Adrenal gland (tissue), 12 donors: Measurements from ENCODE around the gene GLI2. TPM values are rescaled to one million over a fixed set of nuclear protein-coding genes. Genes with fewer than 3 reads are reported as not detected.

Experiments used
- DNase-seq, 7 donors: peaks; one replicate each; pipeline ENCODE4 v3.0.0-alpha.2; 2019 to 2020
- H3K27ac ChIP-seq, 5 donors: fragments of 200-600 bp; sonication (generic) in 4 of 5; 1 replicate in 3 of 5; 2 replicates in 2 of 5; pipeline versions ENCODE4 v1.5.1 to v1.8.0; 2016 to 2020; ENCODE audit warnings: mild to moderate bottlenecking in 1 of 5
- H3K27me3 ChIP-seq: fragments of 200-600 bp; 2 replicates; pipeline ENCODE4 v1.8.0; 2021
- H3K36me3 ChIP-seq, 2 donors: fragments of 200-600 bp; replicated peaks in 1 of 2; 1 replicate in 1 of 2; 2 replicates in 1 of 2; pipeline versions ENCODE4 v1.5.1 to v1.8.0; 2018 to 2022
- H3K4me1 ChIP-seq, 2 donors: fragments of 200-600 bp; replicated peaks in 1 of 2; 1 replicate in 1 of 2; 2 replicates in 1 of 2; pipeline versions ENCODE4 v1.5.1 to v1.8.0; 2018 to 2021
- H3K4me3 ChIP-seq, 4 donors: fragments of 200-600 bp; sonication (generic) in 3 of 4; one replicate each; pipeline ENCODE4 v1.5.1; 2016 to 2018
- H3K9me3 ChIP-seq, 3 donors: fragments of 200-600 bp; sonication (generic) in 1 of 3; replicated peaks in 1 of 3; 1 replicate in 2 of 3; 2 replicates in 1 of 3; pipeline versions ENCODE4 v1.5.1 to v1.8.0; 2016 to 2021
- POLR2A ChIP-seq, 2 donors: fragments of 450-650 bp; IDR thresholded peaks; one replicate each; pipeline ENCODE4 v1.6.1; 2017; ENCODE audit warnings: antibody characterized with exemption in 2 of 2, mild to moderate bottlenecking in 2 of 2, moderate library complexity in 1 of 2
- WGBS, 4 donors: extraction: QIAGEN DNeasy Blood & Tissue Kit in 2 of 4; methylation state at CpG; one replicate each; pipeline versions ENCODE4 v1.1.5 to v1.1.7; 2013 to 2017; 5-methylcytosine and 5-hydroxymethylcytosine counted together
- intact Hi-C, 2 donors: fragments of 100-400 bp; cut with DNase I; formaldehyde crosslinking; loops; one replicate each; pipeline versions ENCODE4 v1.14.1 to v1.15.0; 2022 to 2023
- polyA plus RNA-seq, 3 donors: library from polyadenylated mRNA; stranded (reverse); fragments of 200-250 nt in 2 of 3; fragments of 350-450 nt in 1 of 3; fragmentation: Illumina TruSeq in 1 of 3; extraction: RNeasy Lipid Tissue Mini Kit (QIAGEN cat#74804) in 1 of 3; gene quantifications; one replicate each; pipeline ENCODE4 v1.2.3, GENCODE V29; 2013 to 2014
- total RNA-seq, 9 donors: library from RNA; depleted of rRNA in 4 of 9; stranded (reverse); fragments of >200 nt in 4 of 9; fragments of 120-200 nt in 1 of 9; fragmentation: NEBNext Ultra II Directional in 1 of 9; extraction: Animal tissue kit (Norgen Biotek cat#: 25700) in 1 of 9; gene quantifications; one replicate each; pipeline versions ENCODE4 v1.1.0 to v1.2.4, GENCODE V29; 2013 to 2023
- TF ChIP-seq, protein P1 (sequence below), 6 experiments: fragments of 450-650 bp in 4 of 6; fragments of 200-600 bp in 2 of 6; sonication (generic) in 1 of 6; IDR thresholded peaks; 1 replicate in 5 of 6; 2 replicates in 1 of 6; pipeline versions ENCODE4 v1.5.1 to v1.8.0; 2016 to 2021; ENCODE audit warnings: antibody characterized with exemption in 6 of 6, mild to moderate bottlenecking in 2 of 6, moderate library complexity in 1 of 6
- donor health status: healthy with polysubstance abuse.
- donor health status: Bipolar disorder and iron deficiency.
- donor health status: DM: yes; HTN: yes; CAD: no.
- donor health status: DM: no; HTN: no; CAD: no.
- donor health status: DM: no; HTN: no; CAD: no.
- donor health status: DM: yes; HTN: yes; CAD: no.

GLI2 gene
- total and polyA plus RNA-seq, 12 donors, result 0.51 to 4.5 (median 2.5) TPM

- no peaks in the 10 kb centered on the region for H3K27me3 ChIP-seq
- H3K4me3 ChIP-seq, result no peak overlapping the region
- intact Hi-C loops, result no loop called here
- peak in 6 of 7 donors; percentile 16 to 38 (median 29) for DNase-seq
- no peaks in the 10 kb centered on the region for H3K36me3 ChIP-seq
- H3K4me1 ChIP-seq, result peaks cover 0 to 14% of the 10 kb centered on the region in 2 donors
- 39 to 59% (median 50%) methylated on average over 5 to 16 of the region's 16 CpGs for WGBS, 4 donors
- TF ChIP-seq, protein P1, sequence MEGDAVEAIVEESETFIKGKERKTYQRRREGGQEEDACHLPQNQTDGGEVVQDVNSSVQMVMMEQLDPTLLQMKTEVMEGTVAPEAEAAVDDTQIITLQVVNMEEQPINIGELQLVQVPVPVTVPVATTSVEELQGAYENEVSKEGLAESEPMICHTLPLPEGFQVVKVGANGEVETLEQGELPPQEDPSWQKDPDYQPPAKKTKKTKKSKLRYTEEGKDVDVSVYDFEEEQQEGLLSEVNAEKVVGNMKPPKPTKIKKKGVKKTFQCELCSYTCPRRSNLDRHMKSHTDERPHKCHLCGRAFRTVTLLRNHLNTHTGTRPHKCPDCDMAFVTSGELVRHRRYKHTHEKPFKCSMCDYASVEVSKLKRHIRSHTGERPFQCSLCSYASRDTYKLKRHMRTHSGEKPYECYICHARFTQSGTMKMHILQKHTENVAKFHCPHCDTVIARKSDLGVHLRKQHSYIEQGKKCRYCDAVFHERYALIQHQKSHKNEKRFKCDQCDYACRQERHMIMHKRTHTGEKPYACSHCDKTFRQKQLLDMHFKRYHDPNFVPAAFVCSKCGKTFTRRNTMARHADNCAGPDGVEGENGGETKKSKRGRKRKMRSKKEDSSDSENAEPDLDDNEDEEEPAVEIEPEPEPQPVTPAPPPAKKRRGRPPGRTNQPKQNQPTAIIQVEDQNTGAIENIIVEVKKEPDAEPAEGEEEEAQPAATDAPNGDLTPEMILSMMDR (IDR thresholded peaks at IDR 0.05), result no peak
- no peak for TF ChIP-seq POLR2A (IDR thresholded peaks at IDR 0.05)
- H3K27ac ChIP-seq, result peak overlapping the region in 4 of 5 donors; percentile 7 to 86 (median 41)
- H3K9me3 ChIP-seq, result no peaks in the 10 kb centered on the region
Measured at GRCh38 chr2:120758181-120759144, 22.8 kb downstream of the GLI2 start.

DNA sequence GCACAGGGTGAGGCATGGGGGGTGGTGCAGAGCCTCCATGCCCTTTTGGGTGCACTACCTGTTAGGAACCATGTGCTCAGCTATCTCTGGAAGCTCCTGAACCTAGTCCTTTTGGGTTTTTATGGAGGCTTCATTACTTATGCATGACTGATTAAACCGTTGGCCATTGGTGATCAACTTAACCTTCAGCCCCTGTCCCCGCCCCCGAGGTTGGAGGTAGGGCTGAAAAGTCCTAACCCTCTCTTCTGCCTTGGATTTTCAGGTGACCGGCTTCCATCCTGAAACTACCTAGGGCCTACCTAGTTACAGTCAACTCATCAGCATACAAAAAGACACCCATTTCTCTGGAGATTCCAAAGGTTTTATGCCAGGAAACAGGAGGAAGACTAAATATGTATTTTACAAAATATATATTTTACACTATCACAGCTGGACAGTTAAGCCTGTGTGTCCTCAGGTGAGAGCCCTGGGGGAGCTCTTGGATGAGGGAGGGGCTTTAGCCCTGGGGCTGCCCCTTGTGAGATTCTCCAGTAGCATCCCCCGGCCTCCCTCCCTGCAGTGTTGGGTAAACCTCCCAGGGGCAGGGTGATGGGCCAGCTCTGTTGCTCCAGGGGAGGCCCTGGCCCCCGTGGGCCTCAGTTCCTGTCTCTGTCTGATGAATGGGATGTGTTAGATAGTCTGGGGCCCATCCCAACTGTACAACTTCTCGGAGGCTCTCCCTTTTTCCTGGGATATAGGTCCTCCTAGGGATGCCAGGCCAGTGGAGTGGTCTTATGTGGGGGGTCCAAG is 24.1 kb downstream of the GLI2 start:
- Histone ChIP-seq H3K27me3 (no peaks in the 10 kb centered on the region), H3K36me3 (no peaks in the 10 kb centered on the region), H3K27ac (peak overlapping the region in 2 of 5 donors; percentile 16 to 86), H3K4me3 (no peak overlapping the region), H3K9me3 (no peaks in the 10 kb centered on the region), H3K4me1 (peaks cover 0 to 26% of the 10 kb centered on the region in 2 donors)
- 82 to 87% (median 84%) methylated on average over 6 to 7 of the region's 7 CpGs for WGBS, 4 donors
- peak in 1 of 7 donors; percentile 2 for DNase-seq
- intact Hi-C loops, result no loop called here
- no peak for TF ChIP-seq POLR2A (IDR thresholded peaks at IDR 0.05)
- TF ChIP-seq, protein P1 (IDR thresholded peaks at IDR 0.05), result no peak

DNA sequence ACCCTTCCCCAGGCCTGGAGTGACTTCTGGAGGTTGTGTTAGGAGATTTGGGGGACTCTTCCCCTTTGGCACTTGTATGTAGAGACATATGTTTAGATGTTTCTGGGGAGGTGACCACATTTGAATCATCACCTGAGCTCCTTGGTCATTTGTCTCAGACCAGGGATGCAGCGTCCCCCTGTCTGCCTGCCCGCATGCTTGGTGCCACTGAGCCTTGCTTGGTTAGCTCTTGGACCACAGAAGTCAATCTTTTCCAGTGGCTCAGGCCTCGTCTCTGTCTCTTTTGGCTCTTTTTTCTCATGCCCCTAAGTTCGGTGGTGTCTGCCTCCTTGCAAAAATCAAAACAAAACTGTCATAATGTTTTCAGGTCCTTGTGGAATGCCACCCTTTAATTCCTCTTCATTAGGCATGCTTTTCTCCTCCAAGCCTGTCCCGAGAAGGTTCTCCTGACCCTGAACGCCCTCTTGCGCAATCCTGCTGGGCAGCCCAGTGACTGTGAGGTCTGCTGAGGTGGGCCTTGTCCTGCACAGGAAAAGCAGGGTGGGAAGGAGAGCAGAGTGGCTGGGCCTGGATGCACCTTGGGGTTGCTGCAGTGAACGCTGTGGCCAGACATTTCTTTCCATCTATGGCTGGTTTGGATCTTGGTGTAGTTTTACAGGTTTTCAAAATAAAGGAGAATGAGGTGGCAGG is 24.9 kb downstream of the GLI2 start:
- Histone ChIP-seq H3K4me3 (no peak overlapping the region), H3K27me3 (no peaks in the 10 kb centered on the region), H3K4me1 (peaks cover 0 to 29% of the 10 kb centered on the region in 2 donors), H3K27ac (peak overlapping the region in 1 of 5 donors; percentile 38), H3K36me3 (no peaks in the 10 kb centered on the region), H3K9me3 (no peaks in the 10 kb centered on the region)
- intact Hi-C loops, result no loop called here
- WGBS, 4 donors, result 71 to 75% (median 72%) methylated on average over 8 of the region's 8 CpGs
- TF ChIP-seq, protein P1 (IDR thresholded peaks at IDR 0.05), result no peak
- TF ChIP-seq POLR2A (IDR thresholded peaks at IDR 0.05), result no peak
- DNase-seq, result peak in 5 of 7 donors; percentile 40 to 63 (median 47)
